Measurements from ENCODE around the gene BLMH.

GRCh38 chr17:30300818-30301217 lies 9.1 kb upstream of the BLMH start:
- TF ChIP-seq CTCF (IDR thresholded peaks at IDR 0.05) (no peak), EZH2 (IDR thresholded peaks at IDR 0.05) (no peak)
